Activated naive CD4-positive, alpha-beta T cell treated with anti-CD3 and anti-CD28 coated beads, Interleukin-2, amount 10 ng/mL, durations not matched to agents 7 days and 5 days (primary cell): Measurements from ENCODE around the gene NUPR1.

ENCODE experiments used
- CTCF ChIA-PET: fragments of 350-600 bp; sonication (Branson Sonifier 250); formaldehyde crosslinking; loops from one replicate; lab custom pipeline; 2021; ENCODE audit warnings: antibody characterized with exemption; lab: Charles Lee
- DNase-seq: peaks from one replicate; pipeline ENCODE4 v3.0.0-alpha.2; 2020
- H3K27ac Mint-ChIP-seq: one replicate; pipeline ENCODE4 v1.8.0; 2021; ENCODE audit warnings: mild to moderate bottlenecking, moderate library complexity, mixed read lengths
- H3K27me3 Mint-ChIP-seq: one replicate; pipeline ENCODE4 v1.8.0; 2021; ENCODE audit warnings: mild to moderate bottlenecking, mixed read lengths
- H3K36me3 Mint-ChIP-seq: one replicate; pipeline ENCODE4 v1.8.0; 2021; ENCODE audit warnings: mixed read lengths
- H3K4me1 Mint-ChIP-seq: one replicate; pipeline ENCODE4 v1.8.0; 2021; ENCODE audit warnings: mixed read lengths
- H3K4me3 Mint-ChIP-seq: one replicate; pipeline ENCODE4 v1.8.0; 2021; ENCODE audit warnings: mild to moderate bottlenecking, moderate library complexity, mixed read lengths
- H3K9me3 Mint-ChIP-seq: one replicate; pipeline ENCODE4 v1.8.0; 2021; ENCODE audit warnings: mixed read lengths

The NUPR1 gene

DNA sequence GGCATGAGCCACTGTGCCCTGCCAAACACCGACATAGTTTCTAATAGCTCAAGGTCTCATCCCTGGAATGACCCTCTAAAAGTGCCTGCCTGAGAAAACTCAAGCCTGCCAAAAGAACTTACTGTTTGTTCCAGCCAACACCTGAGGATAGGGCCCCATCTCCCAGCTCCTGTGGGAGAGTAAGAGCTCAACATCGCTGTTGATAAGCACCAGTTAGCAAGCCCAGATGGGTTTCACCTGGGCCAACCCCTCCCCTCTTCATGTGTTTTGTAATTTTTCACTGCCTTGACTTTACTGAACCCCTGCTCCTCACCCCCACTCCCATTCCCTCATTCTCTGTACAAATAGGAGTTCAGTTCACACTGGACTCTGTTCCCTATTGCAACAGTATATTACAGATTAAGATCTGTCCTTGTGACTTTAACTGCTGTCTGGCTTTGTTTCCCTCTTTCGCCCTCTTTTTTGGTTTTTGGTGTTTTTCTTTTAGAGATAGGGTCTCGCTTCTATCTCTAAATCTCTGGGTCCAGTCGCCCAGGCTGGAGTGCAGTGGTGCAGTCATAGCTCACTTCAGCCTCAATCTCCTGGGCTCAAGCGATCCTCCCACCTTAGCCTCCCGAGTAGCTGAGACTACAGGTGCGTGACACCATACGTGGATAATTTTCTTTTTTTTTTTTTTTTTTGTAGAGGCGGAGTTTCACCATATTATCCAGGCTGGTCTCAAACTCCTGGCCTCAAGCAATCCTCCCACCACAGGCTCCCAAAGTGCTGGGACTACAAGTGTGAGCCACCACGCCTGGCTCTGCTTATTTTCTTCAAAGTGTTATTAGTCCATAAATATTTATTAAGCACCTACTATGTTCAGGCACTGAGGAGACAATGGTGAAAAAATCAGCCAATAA, 12.3 kb downstream of the NUPR1 start:
- Mint-ChIP-seq H3K27ac (no peak overlapping the region), H3K36me3 (no peaks in the 10 kb centered on the region)
- CTCF ChIA-PET: interaction anchor here (1.8 kb wide), 1 partner anchor 8 kb away, joined by 5 read pairs; no protein-coding TSS in a partner anchor

DNA sequence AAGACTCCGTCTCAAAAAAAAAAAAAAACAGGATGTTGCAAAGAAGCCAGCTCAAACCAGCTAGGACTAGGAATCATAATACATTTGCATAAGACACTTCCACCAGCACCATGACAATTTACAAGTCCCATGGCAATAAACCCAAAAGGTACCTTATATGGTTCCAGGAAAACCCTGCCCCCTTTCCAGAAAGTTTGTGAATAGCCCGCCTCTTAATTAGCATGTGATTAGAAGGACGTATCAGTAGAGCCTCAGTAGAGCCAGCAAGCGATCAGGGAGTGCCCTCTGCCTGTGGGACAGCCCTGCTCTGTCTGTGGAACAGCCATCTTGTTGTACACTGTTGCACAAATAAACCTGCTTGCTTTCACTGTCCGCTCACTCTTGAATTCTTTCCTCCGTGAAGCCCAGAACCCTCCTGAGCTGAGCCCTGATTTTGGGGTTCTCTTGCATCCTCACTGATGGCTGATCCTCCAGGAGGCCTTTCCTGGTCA, 14.0 kb downstream of the NUPR1 start:
- no peak overlapping the region for H3K27ac Mint-ChIP-seq
- CTCF ChIA-PET: interaction anchor here (0.8 to 1.8 kb wide), 3 partner anchors 10 to 34 kb away, joined by 3 to 5 read pairs (median 4); partner anchors contain the start of gene APOBR
- H3K4me1 Mint-ChIP-seq: peaks cover 5% of the 10 kb centered on the region
- no peaks in the 10 kb centered on the region for H3K36me3 Mint-ChIP-seq
- DNase-seq: peak; percentile 25
- peaks cover 14% of the 10 kb centered on the region for H3K27me3 Mint-ChIP-seq
- no peak overlapping the region for H3K4me3 Mint-ChIP-seq
- H3K9me3 Mint-ChIP-seq: no peaks in the 10 kb centered on the region

More for the DNA sequence above, 12.3 kb downstream of the NUPR1 start:
- Mint-ChIP-seq H3K4me1 (peaks cover 5% of the 10 kb centered on the region), H3K27me3 (peaks cover 12% of the 10 kb centered on the region), H3K4me3 (no peak overlapping the region), H3K9me3 (no peaks in the 10 kb centered on the region)
- no peak for DNase-seq

DNA sequence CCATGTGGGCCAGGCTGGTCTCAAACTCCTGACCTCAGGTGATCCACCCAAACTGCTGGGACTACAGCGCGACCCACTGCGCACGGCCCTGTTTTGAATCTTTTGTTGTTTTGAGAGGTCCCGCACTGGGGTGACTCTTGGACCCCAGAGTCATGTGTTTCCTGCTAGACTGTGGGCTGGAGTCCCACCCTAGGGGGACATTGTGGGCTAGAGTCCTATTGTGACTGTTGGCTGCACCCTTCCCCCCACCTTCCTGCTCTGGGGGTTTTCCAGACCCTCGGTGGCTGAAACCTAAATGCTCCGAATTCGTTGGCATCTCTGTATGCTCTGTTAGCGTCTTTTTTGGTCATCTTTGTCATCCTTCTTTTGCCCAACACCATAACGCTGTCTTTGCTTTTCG, 16.0 kb downstream of the NUPR1 start:
- no peaks in the 10 kb centered on the region for H3K9me3 Mint-ChIP-seq
- CTCF ChIA-PET: no interaction called here
- DNase-seq: no peak
- H3K36me3 Mint-ChIP-seq: no peaks in the 10 kb centered on the region
- H3K4me3 Mint-ChIP-seq: no peak overlapping the region
- H3K27me3 Mint-ChIP-seq: peaks cover 7% of the 10 kb centered on the region
- peaks cover 5% of the 10 kb centered on the region for H3K4me1 Mint-ChIP-seq
- no peak overlapping the region for H3K27ac Mint-ChIP-seq

DNA sequence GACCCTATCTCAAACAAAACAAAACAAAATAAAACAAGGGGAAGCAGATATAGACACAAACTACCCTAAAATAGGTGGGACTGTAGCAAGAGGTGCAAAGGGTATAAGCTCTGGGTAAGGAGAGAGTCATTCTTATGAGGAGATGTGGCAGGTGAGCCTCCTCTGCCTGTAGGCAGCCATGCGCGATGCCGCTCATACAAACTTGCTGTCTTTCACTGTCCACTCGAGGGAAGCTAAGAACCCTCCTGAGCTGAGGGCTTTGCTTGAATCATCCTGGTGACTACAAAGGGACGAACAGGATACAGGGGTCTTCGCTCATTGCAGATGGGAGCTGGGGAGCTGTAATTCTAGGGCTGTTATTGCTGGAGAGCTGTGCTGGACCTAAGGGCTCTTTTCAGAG, 17.3 kb downstream of the NUPR1 start:
- no peak for DNase-seq
- H3K27ac Mint-ChIP-seq: peak overlapping the region; percentile 24
- H3K4me3 Mint-ChIP-seq: no peak overlapping the region
- CTCF ChIA-PET: no interaction called here
- H3K27me3 Mint-ChIP-seq: peaks cover 7% of the 10 kb centered on the region
- H3K9me3 Mint-ChIP-seq: no peaks in the 10 kb centered on the region
- no peaks in the 10 kb centered on the region for H3K36me3 Mint-ChIP-seq
- H3K4me1 Mint-ChIP-seq: peaks cover 5% of the 10 kb centered on the region

DNA sequence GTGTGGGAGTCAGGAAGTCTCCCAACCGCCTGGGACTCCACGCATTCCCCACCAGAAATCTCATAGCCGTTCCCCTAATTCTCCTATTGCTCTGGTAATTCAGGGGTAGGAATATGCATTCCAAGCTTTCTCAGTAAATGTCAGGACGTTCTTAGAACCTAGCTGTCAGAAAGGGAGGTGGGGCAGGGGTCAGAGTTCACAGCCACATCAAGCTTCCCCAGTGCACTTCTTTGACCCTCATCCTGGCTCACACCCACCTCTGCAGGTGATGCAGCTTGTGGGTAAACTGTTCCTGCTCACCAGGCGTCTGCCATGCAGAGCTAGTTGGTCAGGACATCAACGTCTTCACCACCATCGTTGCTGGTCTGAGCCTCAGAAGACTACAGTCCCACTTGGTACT, 18.1 kb downstream of the NUPR1 start:
- H3K9me3 Mint-ChIP-seq: no peaks in the 10 kb centered on the region
- no peak overlapping the region for H3K4me3 Mint-ChIP-seq
- CTCF ChIA-PET: no interaction called here
- H3K27me3 Mint-ChIP-seq: peaks cover 7% of the 10 kb centered on the region
- no peak overlapping the region for H3K27ac Mint-ChIP-seq
- peaks cover 5% of the 10 kb centered on the region for H3K4me1 Mint-ChIP-seq
- no peaks in the 10 kb centered on the region for H3K36me3 Mint-ChIP-seq
- no peak for DNase-seq

DNA sequence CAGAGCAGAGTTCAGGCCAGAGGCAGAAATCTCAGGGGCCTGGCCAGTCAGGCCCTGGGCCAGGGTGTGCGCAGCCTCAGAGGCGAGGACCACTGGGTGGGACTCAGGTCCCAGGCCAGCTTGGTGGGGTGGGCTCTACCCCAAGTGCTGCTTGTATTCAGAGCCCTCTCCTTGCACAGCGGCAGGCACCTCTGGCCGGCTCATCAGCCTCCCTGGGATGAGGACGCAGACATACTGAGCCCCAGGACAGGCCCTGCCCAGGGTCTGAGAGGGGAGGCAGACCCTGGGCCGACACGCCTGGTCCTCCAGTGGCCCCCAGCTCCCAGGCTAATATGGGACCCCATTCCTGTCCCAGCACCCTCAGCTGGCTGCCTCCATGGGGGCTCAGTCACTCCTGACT, 24.5 kb downstream of the NUPR1 start:
- Mint-ChIP-seq H3K27me3 (no peaks in the 10 kb centered on the region), H3K27ac (no peak overlapping the region), H3K9me3 (no peaks in the 10 kb centered on the region), H3K4me1 (peaks cover 3% of the 10 kb centered on the region), H3K36me3 (no peaks in the 10 kb centered on the region), H3K4me3 (no peak overlapping the region)
- no peak for DNase-seq
- CTCF ChIA-PET: no interaction called here

DNA sequence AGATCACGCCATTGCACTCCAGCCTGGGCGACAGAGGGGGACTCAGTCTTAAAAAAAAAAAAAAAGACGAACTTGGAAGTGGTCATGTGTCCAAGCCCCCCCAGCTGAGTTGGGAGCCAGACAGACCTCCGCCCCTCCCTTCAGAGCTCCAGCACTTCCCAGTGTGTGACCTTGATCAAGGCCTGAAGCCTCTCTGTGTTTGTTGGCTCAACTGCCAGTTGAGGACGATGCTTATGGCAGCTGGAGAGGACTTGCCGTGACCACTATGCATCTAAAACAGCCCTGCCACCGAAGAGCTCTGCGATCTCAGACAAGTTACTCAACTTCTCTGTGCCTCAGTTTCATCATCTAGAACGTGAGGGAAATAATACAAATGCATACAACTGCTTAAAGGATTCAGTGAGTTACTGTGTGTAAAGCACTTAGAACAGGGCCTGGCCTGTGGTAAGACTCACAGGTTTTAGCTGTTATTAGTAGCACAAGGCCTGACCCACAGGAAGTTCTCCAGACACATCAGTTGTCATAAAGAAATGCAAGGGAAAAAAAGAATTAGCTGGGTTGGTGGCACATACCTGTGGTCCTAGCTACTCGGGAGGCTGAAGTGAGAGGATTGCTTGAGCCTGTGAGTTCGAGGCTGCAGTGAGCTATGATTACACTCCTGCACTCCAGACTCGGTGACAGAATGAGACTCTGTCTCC, 25.1 kb downstream of the NUPR1 start:
- no peaks in the 10 kb centered on the region for H3K36me3 Mint-ChIP-seq
- DNase-seq: no peak
- H3K27me3 Mint-ChIP-seq: no peaks in the 10 kb centered on the region
- H3K4me1 Mint-ChIP-seq: peaks cover 3% of the 10 kb centered on the region
- no peak overlapping the region for H3K4me3 Mint-ChIP-seq
- CTCF ChIA-PET: interaction anchor here (0.7 kb wide), 1 partner anchor 604 kb away, joined by 4 read pairs; no protein-coding TSS in a partner anchor
- no peak overlapping the region for H3K27ac Mint-ChIP-seq
- H3K9me3 Mint-ChIP-seq: no peaks in the 10 kb centered on the region

DNA sequence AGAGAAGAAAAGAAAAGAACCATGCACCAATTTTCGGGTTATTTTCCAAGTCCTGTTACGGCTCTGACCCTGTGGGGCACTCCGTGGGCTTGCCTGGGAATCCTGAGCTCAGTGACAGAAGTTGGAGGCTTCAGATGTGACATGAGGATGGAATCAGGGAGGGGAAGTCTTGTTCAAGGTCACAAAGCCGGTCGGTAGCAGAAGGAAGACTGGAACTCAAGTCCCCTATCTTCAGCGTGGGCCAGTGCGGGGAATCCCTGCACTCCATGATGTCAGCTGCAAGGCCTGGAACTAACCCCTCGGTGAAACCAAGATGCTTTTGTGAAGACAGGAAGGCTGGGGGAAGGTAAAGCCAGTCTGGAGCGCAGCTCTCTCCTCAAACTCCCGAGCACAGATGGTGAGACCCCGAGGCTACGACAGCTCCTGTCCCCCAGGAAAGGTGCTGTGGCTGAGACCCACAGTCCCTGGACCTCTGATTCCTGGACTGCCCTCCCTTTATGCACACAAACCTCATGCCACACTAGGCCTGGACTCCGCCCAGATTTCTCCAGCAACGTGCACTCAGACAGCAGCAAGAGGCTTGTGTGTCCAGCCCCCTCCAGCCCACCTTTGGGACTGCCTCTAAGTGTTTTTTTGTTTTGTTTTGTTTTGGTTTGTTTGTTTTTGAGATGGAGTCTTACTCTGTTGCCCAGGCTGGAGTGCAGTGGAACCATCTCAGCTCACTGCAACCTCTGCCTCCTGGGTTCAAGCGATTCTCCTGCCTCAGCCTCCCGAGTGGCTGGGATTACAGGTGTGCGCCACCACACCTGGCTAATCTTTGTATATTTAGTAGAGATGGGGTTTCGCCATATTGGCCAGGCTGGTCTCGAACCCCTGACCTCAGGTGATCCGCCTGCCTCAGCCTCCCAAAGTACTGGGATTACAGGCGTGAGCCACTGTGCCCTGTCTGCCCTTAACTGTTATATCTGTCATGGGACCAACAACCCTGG, 26.7 kb downstream of the NUPR1 start:
- Mint-ChIP-seq H3K9me3 (no peaks in the 10 kb centered on the region), H3K27ac (no peak overlapping the region), H3K27me3 (peaks cover 2% of the 10 kb centered on the region), H3K4me1 (peaks cover 16% of the 10 kb centered on the region), H3K4me3 (no peak overlapping the region), H3K36me3 (no peaks in the 10 kb centered on the region)
- no peak for DNase-seq
- CTCF ChIA-PET: no interaction called here

DNA sequence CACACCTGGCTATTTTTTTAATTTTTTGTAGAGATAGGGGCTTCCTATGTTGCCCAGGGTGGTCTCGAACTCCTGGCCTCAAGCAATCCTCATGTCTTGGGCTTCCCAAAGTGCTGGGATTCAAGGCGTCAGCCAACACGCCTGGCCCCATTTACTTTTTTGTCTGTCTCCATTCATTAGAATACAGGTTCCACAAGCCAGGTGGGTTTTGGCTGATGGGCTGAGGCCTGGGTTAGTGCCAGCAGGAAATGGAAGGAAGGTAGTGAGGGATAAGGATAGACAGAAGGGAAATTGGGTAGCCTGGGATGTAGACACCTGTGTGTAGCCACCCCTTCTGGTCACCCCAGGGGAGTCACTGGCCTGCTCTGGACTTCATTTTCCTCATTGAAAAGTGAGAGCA, 27.7 kb downstream of the NUPR1 start:
- H3K9me3 Mint-ChIP-seq: no peaks in the 10 kb centered on the region
- H3K36me3 Mint-ChIP-seq: no peaks in the 10 kb centered on the region
- CTCF ChIA-PET: interaction anchor here (1.0 kb wide), 1 partner anchor 17 kb away, joined by 3 read pairs; the partner anchor contains the start of gene APOBR
- H3K4me3 Mint-ChIP-seq: no peak overlapping the region
- peaks cover 13% of the 10 kb centered on the region for H3K27me3 Mint-ChIP-seq
- DNase-seq: no peak
- H3K4me1 Mint-ChIP-seq: peaks cover 22% of the 10 kb centered on the region
- H3K27ac Mint-ChIP-seq: no peak overlapping the region

DNA sequence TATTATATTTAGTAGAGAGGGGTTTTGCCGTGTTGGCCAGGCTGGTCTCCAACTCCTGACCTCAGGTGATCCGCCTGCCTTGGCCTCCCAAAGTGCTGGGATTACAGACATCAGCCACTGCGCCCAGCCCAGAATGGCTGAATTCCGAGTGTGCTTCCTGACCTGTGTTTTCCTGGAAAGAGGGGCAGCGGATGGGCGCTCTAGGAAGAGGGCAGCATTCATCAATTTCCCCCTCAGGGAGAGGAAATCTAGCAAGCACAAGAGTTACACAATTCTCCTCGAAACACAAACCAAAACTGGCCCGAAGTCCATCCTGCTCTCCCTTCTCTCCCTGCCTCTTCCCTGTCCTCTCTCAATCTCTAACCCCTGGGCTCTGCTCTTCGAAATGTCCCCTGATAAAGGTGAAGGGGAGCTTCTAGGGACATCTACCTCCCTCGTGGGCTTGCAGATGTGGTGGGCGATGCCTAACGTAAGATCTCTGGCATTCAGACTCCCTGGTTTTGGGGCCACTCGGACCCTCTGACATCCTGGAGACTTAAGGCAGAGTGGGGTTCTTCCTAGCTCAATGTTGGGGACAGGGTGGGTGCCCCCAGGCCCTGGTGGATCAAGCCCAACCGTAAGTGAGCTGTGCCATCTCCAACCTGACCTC, 33.2 kb downstream of the NUPR1 start:
- Mint-ChIP-seq H3K36me3 (peaks cover under 1% of the 10 kb centered on the region), H3K4me1 (peaks cover 20% of the 10 kb centered on the region), H3K9me3 (no peaks in the 10 kb centered on the region), H3K27ac (no peak overlapping the region), H3K27me3 (peaks cover 42% of the 10 kb centered on the region), H3K4me3 (no peak overlapping the region)
- CTCF ChIA-PET: no interaction called here
- no peak for DNase-seq

DNA sequence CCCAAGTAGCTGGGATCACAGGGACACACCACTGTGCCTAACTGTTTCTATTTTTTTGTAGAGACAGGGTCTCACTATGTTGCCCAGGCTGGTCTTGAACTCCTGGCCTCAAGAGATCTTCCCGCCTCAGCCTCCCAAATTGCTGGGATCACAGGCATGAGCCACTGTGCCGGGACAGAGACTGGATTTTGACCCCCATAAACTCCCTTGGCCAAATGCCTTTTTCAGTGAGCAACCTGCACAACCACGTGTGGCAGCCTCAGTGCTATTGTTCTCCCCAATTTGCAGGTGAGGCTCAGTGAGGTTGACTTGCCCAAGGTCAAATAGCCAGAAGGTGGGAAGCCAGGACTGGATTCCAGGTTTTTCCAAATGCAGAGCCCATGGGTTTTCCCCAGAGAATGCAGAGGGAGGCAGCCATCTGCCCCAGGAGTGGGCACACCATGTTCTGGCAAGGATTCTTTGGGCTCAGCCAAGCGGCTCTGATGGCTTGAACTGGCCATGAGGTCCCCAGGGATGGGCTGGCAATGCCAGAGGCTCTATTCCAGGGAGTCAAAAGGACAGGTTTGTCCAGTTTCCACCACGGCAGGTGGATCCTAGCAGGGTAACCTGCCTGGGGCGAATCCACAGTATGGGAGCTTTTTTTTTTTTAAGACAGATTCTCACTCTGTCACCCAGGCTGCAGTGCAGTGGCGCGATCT, 33.9 kb downstream of the NUPR1 start:
- DNase-seq: no peak
- Mint-ChIP-seq H3K36me3 (peaks cover 6% of the 10 kb centered on the region), H3K27ac (no peak overlapping the region), H3K9me3 (no peaks in the 10 kb centered on the region), H3K4me1 (peaks cover 25% of the 10 kb centered on the region), H3K4me3 (no peak overlapping the region), H3K27me3 (peaks cover 42% of the 10 kb centered on the region)
- CTCF ChIA-PET: no interaction called here

DNA sequence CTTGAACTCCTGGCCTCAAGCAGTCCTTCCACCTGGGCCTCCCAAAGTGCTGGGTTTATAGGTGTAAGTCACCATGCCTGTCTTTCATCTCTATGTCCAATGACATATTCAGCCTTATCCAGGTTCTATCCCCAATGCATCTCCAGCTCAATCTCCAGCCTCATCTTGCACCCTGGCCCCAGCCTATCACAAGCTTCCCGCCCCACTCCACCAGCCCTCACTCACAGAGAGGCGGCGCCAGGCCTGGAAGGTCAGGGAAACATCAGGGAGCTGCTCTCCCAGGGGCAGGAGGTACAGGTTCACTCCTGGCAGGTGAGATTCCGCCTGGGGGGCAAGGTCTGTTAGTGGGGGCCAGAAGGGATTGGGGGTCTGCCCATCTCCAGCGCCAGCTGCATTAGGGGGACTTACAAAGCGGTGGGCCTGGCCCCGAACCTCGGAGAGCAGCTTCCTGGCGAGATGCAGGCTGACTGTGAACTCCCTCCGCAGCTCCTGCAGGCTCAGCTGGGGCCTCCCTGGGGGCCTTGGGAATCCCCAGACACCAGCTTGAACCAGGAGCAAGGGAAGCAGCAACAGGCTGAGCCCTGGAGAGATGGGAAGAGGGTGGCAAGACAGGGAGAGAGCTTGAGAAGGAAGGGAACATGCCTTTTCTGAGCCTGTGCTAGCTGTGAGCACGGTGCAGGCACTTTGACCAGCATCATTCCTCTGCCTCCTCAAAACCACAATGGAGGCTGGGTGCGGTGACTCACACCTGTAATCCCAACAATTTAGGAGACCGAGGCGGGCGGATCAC, 35.1 kb downstream of the NUPR1 start:
- no peak overlapping the region for H3K27ac Mint-ChIP-seq
- no peak for DNase-seq
- CTCF ChIA-PET: interaction anchor here (0.6 to 1.1 kb wide), 3 partner anchors 10 to 460 kb away, joined by 3 to 4 read pairs (median 4); no protein-coding TSS in a partner anchor

More for the DNA sequence above, 35.1 kb downstream of the NUPR1 start:
- H3K9me3 Mint-ChIP-seq: no peaks in the 10 kb centered on the region
- no peak overlapping the region for H3K4me3 Mint-ChIP-seq
- peaks cover 6% of the 10 kb centered on the region for H3K36me3 Mint-ChIP-seq
- H3K27me3 Mint-ChIP-seq: peaks cover 42% of the 10 kb centered on the region
- peaks cover 26% of the 10 kb centered on the region for H3K4me1 Mint-ChIP-seq
